ENCODE results near the gene NR2F1-AS1. TPM values are rescaled to one million over a fixed set of nuclear protein-coding genes. Genes with fewer than 3 reads are reported as not detected.

NR2F1-AS1 gene
- total RNA-seq, 1 experiment from 2014 or later, result 1.5 TPM

GRCh38 chr5:93600409-93601070 is 19.5 kb upstream of the NR2F1-AS1 start:
- ChIA-PET POLR2A (no interaction called here), CTCF (interaction anchor here (2.7 to 3.4 kb wide), 2 partner anchors 20 to 201 kb away, joined by 7 to 18 read pairs; no protein-coding TSS in a partner anchor)
- Mint-ChIP-seq H3K9me3 (no peaks in the 10 kb centered on the region), H3K27ac (no peak overlapping the region), H3K4me1 (peaks cover 41% of the 10 kb centered on the region), H3K36me3 (peaks cover 2% of the 10 kb centered on the region; the same call in 1 of the 2 replicates), H3K4me3 (no peak overlapping the region), H3K27me3 (ENCODE audit: low read depth) (no peaks in the 10 kb centered on the region)
- ATAC-seq (no peak), DNase-seq (ENCODE audit: low spot score) (no peak)
- no peak for TF ChIP-seq JAZF1 (CRISPR knock-in tag; IDR thresholded peaks at IDR 0.05)
- TF ChIP-seq ZNF532 (CRISPR knock-in tag; IDR thresholded peaks at IDR 0.05; ENCODE audit: borderline replicate concordance), result no peak
- TF ChIP-seq GTF2I (CRISPR knock-in tag; conservative IDR thresholded peaks at IDR 0.05), result no peak

- Mint-ChIP-seq H3K27ac (no peak overlapping the region), H3K36me3 (no peaks in the 10 kb centered on the region), H3K4me3 (no peak overlapping the region), H3K27me3 (ENCODE audit: low read depth) (no peaks in the 10 kb centered on the region), H3K9me3 (no peaks in the 10 kb centered on the region), H3K4me1 (peaks cover 45% of the 10 kb centered on the region)
- CTCF ChIA-PET, result interaction anchor here (0.5 to 5.6 kb wide), 4 partner anchors 13 to 219 kb away, joined by 3 to 39 read pairs (median 8); no protein-coding TSS in a partner anchor
- POLR2A ChIA-PET, result interaction anchor here (0.9 to 1.1 kb wide), 2 partner anchors 9 to 12 kb away, joined by 3 read pairs; no protein-coding TSS in a partner anchor
- ATAC-seq, result peak; percentile 9
- TF ChIP-seq MXD4 (CRISPR knock-in tag; IDR thresholded peaks at IDR 0.05; ENCODE audit: borderline replicate concordance) (no peak), ZMAT4 (CRISPR knock-in tag; IDR thresholded peaks at IDR 0.05) (no peak), OVOL2 (CRISPR knock-in tag; IDR thresholded peaks at IDR 0.05; ENCODE audit: borderline replicate concordance) (no peak), ERG (CRISPR knock-in tag; IDR thresholded peaks at IDR 0.05) (no peak), SMAD3 (CRISPR knock-in tag; IDR thresholded peaks at IDR 0.05; ENCODE audit: borderline replicate concordance) (no peak), CDX4 (CRISPR knock-in tag; IDR thresholded peaks at IDR 0.05; ENCODE audit: borderline replicate concordance) (no peak), CREM (CRISPR knock-in tag; IDR thresholded peaks at IDR 0.05) (no peak), MAX (CRISPR knock-in tag; IDR thresholded peaks at IDR 0.05) (no peak), AR (CRISPR knock-in tag; IDR thresholded peaks at IDR 0.05) (no peak), CBFB (CRISPR knock-in tag; IDR thresholded peaks at IDR 0.05; ENCODE audit: low read depth) (no peak), STAT6 (CRISPR knock-in tag; conservative IDR thresholded peaks at IDR 0.05; ENCODE audit: low read depth) (no peak), ZSCAN18 (CRISPR knock-in tag; IDR thresholded peaks at IDR 0.05) (no peak), GTF2I (CRISPR knock-in tag; conservative IDR thresholded peaks at IDR 0.05) (no peak), ZNF232 (CRISPR knock-in tag; IDR thresholded peaks at IDR 0.05) (no peak), ZNF416 (CRISPR knock-in tag; IDR thresholded peaks at IDR 0.05) (no peak)
- peak; percentile 38 for DNase-seq (ENCODE audit: low spot score)
Observed at GRCh38 chr5:93599399-93600120, 18.5 kb upstream of the NR2F1-AS1 start.
